Mesangial cell (primary cell): ENCODE results near the gene ARID4B. TPM values are rescaled to one million over a fixed set of nuclear protein-coding genes. Genes with fewer than 3 reads are reported as not detected.

Source experiments
- total RNA-seq: library from RNA; depleted of rRNA; stranded (reverse); fragments of >200 nt; gene quantifications from 2 replicates; pipeline ENCODE4 v1.2.3, GENCODE V29; 2015

The ARID4B gene, protein sequence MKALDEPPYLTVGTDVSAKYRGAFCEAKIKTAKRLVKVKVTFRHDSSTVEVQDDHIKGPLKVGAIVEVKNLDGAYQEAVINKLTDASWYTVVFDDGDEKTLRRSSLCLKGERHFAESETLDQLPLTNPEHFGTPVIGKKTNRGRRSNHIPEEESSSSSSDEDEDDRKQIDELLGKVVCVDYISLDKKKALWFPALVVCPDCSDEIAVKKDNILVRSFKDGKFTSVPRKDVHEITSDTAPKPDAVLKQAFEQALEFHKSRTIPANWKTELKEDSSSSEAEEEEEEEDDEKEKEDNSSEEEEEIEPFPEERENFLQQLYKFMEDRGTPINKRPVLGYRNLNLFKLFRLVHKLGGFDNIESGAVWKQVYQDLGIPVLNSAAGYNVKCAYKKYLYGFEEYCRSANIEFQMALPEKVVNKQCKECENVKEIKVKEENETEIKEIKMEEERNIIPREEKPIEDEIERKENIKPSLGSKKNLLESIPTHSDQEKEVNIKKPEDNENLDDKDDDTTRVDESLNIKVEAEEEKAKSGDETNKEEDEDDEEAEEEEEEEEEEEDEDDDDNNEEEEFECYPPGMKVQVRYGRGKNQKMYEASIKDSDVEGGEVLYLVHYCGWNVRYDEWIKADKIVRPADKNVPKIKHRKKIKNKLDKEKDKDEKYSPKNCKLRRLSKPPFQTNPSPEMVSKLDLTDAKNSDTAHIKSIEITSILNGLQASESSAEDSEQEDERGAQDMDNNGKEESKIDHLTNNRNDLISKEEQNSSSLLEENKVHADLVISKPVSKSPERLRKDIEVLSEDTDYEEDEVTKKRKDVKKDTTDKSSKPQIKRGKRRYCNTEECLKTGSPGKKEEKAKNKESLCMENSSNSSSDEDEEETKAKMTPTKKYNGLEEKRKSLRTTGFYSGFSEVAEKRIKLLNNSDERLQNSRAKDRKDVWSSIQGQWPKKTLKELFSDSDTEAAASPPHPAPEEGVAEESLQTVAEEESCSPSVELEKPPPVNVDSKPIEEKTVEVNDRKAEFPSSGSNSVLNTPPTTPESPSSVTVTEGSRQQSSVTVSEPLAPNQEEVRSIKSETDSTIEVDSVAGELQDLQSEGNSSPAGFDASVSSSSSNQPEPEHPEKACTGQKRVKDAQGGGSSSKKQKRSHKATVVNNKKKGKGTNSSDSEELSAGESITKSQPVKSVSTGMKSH (N-terminal part only)
- 6.8 and 10.1 TPM in 2 replicates for total RNA-seq

DNA sequence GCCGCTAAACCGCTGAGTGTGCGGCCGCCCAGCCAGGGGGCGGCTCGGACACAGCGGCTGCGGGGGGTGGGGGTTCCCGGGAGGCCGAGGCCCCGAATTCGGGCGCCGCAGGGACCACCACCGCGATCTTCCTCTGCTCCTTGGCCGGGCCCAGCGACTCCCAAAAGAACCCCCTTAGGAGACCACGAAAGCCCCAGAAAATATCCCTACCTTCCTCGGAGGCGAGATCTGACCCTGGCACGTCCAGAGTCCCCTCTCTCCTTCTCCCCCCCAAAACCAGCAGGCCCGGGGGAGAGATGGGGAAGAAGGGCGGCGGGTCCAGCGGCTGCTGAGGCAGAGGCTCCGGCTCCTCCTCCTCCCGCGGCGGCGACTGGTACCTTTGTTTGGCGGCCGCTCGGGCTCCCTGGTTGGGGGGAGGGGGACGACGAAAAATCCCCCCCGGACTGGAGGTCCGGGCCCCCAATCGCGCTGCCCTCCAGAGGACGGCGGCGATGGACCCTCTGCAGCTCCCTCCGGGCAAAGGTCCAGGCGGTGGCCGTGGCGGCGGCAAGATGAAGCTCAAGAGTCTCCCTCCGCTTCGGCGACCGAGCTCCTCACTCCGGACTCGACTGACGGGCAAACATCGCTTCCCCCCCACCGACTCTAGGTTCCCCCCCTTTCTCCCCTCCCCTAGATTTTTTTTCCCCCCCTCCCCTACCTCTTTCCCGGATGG is at the start of gene ARID4B:
ARID4B (minus strand) TSS at position 621 of the 712 bp plus-strand sequence. CDS start 1,260 bp downstream, outside the sequence.

DNA sequence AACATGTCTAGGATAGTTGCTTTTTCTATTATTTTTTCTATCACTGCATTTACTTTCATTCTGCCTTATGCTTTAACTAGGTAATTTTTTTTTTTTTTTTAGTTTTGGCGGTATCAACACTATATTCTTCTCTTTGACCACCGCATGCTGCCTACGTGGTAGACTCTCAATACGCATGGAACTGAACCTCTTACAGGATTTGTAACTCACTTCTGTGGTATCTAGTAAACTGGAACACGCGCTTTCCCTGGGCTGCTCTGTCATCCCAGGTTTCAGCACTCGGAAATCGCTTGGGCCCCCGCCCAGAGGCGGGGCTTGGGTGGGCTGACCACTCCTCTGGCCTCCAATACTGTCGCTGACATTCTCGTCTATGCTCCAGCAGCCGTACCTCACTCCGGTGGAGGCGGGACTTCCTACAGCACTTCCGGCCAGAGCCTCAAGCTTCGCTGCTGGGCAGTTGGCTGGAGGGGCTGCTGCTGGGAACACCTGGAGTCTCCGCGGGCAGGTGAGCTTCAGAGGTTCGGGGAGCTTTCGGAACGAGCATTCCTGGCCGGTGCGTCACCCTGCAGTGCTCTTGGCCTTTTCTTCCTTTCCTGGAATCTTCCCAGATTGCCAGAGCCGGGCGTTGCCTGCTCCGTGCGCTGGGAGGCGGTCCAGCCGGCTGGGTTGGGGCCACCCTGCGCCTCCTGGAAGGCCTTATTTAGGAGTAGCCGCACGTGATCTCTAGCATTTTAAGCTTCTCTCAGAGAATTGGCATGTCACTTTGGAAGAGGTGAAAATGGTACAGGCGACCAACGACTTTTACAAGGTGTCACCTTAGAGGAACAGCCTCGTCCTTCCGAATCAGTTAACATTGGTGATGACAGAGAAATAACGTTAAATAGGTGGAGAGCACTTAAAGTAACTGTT is 39.3 kb upstream of the ARID4B start, which contains the start of gene TBCE:
TBCE (plus strand) TSS at position 428 of the 909 bp plus-strand sequence. CDS start 12,623 bp downstream, outside the sequence.

DNA sequence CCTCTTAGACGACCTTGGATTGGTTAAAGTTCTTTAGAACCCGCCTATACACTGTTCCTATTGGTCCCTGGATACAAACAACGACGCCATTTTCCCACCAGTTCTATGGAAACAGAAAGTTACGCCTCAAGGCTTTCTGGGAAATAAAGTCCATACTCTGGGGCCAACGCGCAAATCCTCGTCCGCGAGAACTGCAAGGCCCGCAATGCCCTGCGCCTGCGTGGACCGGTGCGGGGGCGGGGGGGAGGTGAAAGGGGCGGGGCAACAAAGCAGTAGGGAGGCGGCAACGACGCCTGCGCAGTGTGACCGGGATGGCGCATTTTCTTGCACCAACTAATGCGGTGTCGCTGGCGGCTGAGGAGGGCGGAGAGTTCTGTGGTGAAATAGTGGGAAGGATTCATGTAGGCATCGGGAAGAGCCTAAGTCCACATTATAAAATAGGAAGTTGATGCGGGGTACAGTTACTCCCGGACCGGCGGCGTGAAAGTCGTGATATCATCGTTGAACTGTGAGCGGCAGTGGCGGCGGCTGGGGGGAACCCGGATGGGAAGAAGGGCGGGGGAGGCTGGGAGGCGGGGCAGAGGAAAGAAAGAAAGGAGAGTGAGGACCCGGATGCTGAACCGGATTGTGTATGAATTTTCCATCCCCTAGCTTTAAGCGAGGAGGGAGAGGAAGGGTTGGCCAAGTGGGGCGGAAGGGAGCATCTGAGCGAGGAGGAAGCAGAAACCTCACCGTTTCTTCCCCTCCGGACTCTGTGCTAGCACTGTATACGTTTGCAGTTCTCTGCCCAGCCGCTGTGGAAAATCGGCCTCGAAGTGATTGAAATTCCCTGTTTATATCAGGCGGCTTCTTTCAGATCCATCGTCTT is 526 bp upstream of the ARID4B start, which contains the start of gene GGPS1:
GGPS1 (plus strand) TSS at position 300 of the 868 bp plus-strand sequence. CDS start 6,695 bp downstream, outside the sequence.

DNA sequence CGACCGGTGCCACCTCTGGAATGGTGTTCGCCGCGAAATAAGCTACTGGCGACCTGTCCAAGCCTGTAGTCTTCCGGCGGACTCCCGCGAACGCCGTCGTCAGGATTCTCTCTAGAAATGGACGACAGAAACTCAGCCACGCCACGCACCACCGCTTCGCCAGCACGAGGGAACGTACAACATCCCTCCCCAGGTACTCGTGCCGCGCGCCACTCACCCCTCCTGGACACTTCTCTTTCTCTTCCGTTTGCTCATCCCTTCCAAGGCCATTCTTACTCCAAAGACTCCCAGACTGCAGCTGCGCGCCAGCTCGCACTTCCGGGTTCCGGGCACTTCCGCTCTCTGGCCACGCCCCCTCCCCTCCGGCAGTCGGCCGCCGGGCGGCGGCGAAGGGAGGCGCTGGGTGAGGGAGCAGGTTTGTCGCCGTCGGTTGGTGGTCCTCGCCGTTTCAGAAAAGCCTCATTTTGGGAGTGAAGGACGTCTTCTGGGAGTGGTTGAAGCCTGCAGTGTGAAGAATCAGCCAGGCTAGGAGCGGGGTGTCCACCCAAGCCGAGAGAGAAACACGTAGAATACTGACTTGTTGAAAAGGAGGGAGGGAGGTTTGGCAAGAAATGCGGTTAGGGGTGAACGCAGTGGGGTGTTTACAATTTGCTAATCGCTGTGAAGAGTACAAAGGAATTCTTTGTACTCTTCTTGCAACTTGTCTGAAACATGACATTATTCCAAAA is 166.9 kb downstream of the ARID4B start, which contains the start of gene RBM34:
RBM34 (minus strand) TSS at position 294 of the 728 bp plus-strand sequence; CDS start at position 270, 24 bp downstream.

DNA sequence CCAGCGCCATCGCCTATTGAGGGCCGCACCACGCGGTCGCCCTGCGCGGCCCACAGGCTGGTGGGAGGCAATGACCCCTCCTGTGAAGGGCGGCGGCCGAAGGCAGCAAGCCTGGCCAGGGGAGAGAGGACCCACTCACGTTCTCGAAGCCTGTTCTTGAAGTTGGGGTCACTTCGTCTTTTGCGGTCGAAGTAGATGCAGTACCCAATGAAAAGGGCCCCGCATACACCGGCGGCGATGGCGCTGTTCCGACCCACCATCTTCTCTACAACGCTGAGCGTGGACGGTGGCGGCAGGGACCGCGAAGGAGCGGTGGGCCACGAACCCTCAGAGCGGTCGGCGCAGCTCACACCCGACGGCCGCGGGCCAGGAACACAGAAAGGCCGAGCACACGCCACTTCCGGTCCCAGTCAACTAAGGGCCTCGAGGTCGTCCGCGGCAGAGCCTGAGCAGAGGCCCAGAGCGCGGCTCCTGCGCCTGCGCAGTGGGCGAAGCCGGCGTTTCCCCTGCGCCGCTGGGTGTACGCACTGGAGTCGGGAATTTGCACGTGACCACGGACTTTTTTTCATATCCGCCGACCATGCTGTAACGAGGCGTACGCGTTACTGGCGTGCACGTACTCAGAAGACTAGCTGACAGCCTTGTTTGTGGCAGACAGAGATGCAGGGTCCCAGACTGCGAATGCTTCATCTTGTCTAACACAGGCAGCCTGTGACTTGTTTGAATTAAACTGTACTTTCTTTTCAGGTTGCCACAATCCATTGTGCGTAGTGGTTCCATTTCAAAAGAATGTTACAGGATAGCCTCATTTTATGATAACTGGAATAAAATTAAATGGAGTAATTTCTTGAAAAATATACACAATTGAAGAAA is 199.3 kb downstream of the ARID4B start, which contains the start of gene TOMM20:
TOMM20 (minus strand) TSS at position 382 of the 873 bp plus-strand sequence; CDS start at position 260, 122 bp downstream.

Other genes with a start within 250 kb of the ARID4B start
- 74.3 and 85.9 TPM in 2 replicates for gene TOMM20, start 199.3 kb downstream of the ARID4B start, total RNA-seq
- 26.6 and 31.0 TPM in 2 replicates for gene RBM34, start 166.9 kb downstream of the ARID4B start, total RNA-seq
- 10.9 and 18.1 TPM in 2 replicates for gene GGPS1, start 391 bp upstream of the ARID4B start, total RNA-seq
- gene TBCE, start 39.2 kb upstream of the ARID4B start, total RNA-seq = 14.8 and 25.6 TPM in 2 replicates
- gene B3GALNT2, start 176.3 kb upstream of the ARID4B start, total RNA-seq = 23.6 and 25.7 TPM in 2 replicates